Natural killer cell (primary cell): ENCODE results near the gene AVPR2. TPM values are rescaled to one million over a fixed set of nuclear protein-coding genes. Genes with fewer than 3 reads are reported as not detected.

Experiments used
- ATAC-seq, 3 donors: fragments of 150-1000 bp in 2 of 3; fragments of 200-7000 bp in 1 of 3; cut with Tn5 transposase; 1 replicate in 1 of 3; 2 replicates in 2 of 3; pipeline ENCODE4 v1.10.0; 2021; ENCODE audit warnings: mild to moderate bottlenecking in 2 of 3, moderate library complexity in 2 of 3
- DNase-seq, 2 donors: peaks; one replicate each; pipeline versions ENCODE4 v3.0.0 to v3.0.0-alpha.2; 2013 to 2021; ENCODE audit warnings: mixed read lengths in 1 of 2
- H3K27ac ChIP-seq: one replicate; pipeline ENCODE4 v1.5.1; 2013; ENCODE audit warnings: mild to moderate bottlenecking, low read length
- H3K27me3 ChIP-seq: one replicate; pipeline ENCODE4 v1.6.1; 2013; ENCODE audit warnings: low read length; ENCODE audit not compliant: control insufficient read depth, insufficient read depth
- H3K36me3 ChIP-seq: one replicate; pipeline ENCODE4 v1.6.1; 2013; ENCODE audit warnings: low read length; ENCODE audit not compliant: control insufficient read depth, insufficient read depth
- H3K4me1 ChIP-seq: one replicate; pipeline ENCODE4 v1.6.1; 2013; ENCODE audit warnings: low read length; ENCODE audit not compliant: control insufficient read depth, insufficient read depth
- H3K4me3 ChIP-seq: one replicate; pipeline ENCODE4 v1.5.1; 2013; ENCODE audit warnings: low read length
- H3K9me3 ChIP-seq: one replicate; pipeline ENCODE4 v1.6.1; 2013; ENCODE audit warnings: low read length; ENCODE audit not compliant: control insufficient read depth, insufficient read depth
- H3K27ac Mint-ChIP-seq, 2 donors: one replicate each; pipeline ENCODE4 v1.8.0; 2022; ENCODE audit warnings: mild to moderate bottlenecking in 2 of 2, mixed read lengths in 2 of 2, moderate library complexity in 1 of 2
- H3K27me3 Mint-ChIP-seq, 2 donors: one replicate each; pipeline ENCODE4 v1.8.0; 2022; ENCODE audit warnings: low read depth in 2 of 2, mixed read lengths in 2 of 2
- H3K36me3 Mint-ChIP-seq: one replicate; pipeline ENCODE4 v1.8.0; 2022; ENCODE audit warnings: mixed read lengths
- H3K4me1 Mint-ChIP-seq, 2 donors: one replicate each; pipeline ENCODE4 v1.8.0; 2022; ENCODE audit warnings: mixed read lengths in 2 of 2
- H3K4me3 Mint-ChIP-seq: one replicate; pipeline ENCODE4 v1.8.0; 2022; ENCODE audit warnings: mild to moderate bottlenecking, moderate library complexity, mixed read lengths
- H3K9me3 Mint-ChIP-seq, 2 donors: one replicate each; pipeline ENCODE4 v1.8.0; 2022; ENCODE audit warnings: mixed read lengths in 2 of 2
- CTCF ChIP-seq: fragments of 200-600 bp; IDR thresholded peaks from one replicate; pipeline ENCODE4 v1.8.0; 2022; ENCODE audit warnings: antibody characterized with exemption
- WGBS: methylation state at CpG from one replicate; pipeline ENCODE4 v1.1.7; 2013; ENCODE audit warnings: missing lambda C conversion rate; ENCODE audit not compliant: insufficient coverage; 5-methylcytosine and 5-hydroxymethylcytosine counted together
- intact Hi-C: fragments of 100-400 bp; cut with micrococcal nuclease; formaldehyde crosslinking; loops from one replicate; pipeline ENCODE4 v1.14.2; 2022
- total RNA-seq, 4 donors: library from RNA; stranded (reverse); fragments of 120-200 nt in 1 of 4; gene quantifications; one replicate each; pipeline versions ENCODE4 v1.2.3 to v1.2.4, GENCODE V29; 2013 to 2022

Gene AVPR2
- total RNA-seq, 3 donors from 2014 or later (not counting 1 experiment from before 2014, with no cell fraction given), result not detected

GRCh38 chrX:153932220-153932915, 27.9 kb downstream of the AVPR2 start:
- DNase-seq, result no peak
- Histone ChIP-seq H3K4me3 (no peak overlapping the region), H3K27me3 (no peaks in the 10 kb centered on the region), H3K9me3 (no peaks in the 10 kb centered on the region), H3K36me3 (peaks cover 22% of the 10 kb centered on the region), H3K4me1 (peaks cover 36% of the 10 kb centered on the region), H3K27ac (no peak overlapping the region)
- no peaks in the 10 kb centered on the region for H3K36me3 Mint-ChIP-seq
- no peak for ATAC-seq
- peak overlapping the region; percentile 45 for H3K4me3 Mint-ChIP-seq
- no peaks in the 10 kb centered on the region for H3K9me3 Mint-ChIP-seq
- WGBS, result 90% methylated on average over 7 of the region's 13 CpGs
- no peak overlapping the region for H3K27ac Mint-ChIP-seq
- H3K27me3 Mint-ChIP-seq, result no peaks in the 10 kb centered on the region
- no peak for TF ChIP-seq CTCF
- intact Hi-C loops, result no loop called here
- peaks cover 9 to 28% of the 10 kb centered on the region in 2 donors for H3K4me1 Mint-ChIP-seq

DNA sequence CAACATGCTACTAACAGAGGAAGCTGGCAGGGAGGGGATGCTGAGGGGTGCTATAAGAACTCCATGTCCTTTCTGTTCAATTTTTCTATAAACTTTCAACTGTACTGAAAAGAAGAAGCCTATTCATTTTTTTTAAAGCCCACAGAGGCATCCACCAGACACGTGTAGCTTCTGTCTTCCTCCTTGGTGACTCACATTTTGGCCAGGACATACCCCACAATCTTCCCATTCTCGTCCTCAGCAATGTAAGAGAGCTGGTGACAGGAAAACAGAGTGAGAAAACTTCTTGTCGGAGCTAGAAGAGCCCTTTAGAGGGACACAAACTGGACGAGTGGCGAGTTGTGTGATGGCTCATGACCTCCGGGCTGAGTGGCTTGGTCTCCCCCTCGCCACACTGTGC, 29.3 kb downstream of the AVPR2 start:
- intact Hi-C loops, result no loop called here
- no peak for ATAC-seq

DNA sequence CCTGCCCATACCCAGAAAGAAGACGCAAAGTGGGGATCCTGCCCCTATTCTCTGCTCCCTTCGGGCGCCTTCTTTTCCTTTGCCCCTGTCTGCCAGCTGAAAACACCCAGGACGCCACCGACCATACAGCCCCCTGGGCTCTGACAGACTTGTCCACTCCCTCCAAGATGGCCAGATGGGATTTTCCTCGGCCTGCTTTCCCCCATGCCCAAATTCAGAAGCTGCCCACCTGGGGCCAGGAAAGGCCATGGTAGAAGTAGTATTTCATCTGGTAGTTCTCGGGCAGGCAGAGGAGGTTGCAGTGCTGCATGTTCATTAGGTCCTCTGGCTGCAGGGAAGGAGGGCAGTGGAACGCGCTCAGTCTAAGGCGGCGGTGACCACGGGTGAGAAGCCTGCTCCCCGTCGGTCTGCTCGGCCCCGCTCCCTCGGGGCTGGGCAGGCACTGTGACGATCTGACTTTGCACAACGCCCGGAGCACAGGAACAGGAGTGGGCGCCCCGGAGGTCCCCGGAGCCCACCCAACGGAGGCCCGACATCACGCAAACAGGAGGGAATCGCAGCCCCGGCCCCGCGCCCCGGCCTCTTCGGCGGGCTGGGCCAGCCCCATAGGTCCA, 29.8 kb downstream of the AVPR2 start:
- 8% methylated on average over 32 of the region's 33 CpGs for WGBS
- peaks cover 22% of the 10 kb centered on the region for H3K36me3 ChIP-seq
- no peak overlapping the region for H3K27ac ChIP-seq
- no peak for TF ChIP-seq CTCF
- no peaks in the 10 kb centered on the region for H3K9me3 ChIP-seq
- Mint-ChIP-seq H3K27ac (peak overlapping the region; percentile 50 to 64), H3K9me3 (no peaks in the 10 kb centered on the region), H3K4me1 (peaks cover 4 to 18% of the 10 kb centered on the region in 2 donors), H3K27me3 (no peaks in the 10 kb centered on the region), H3K36me3 (no peaks in the 10 kb centered on the region), H3K4me3 (peak overlapping the region; percentile 86)
- ATAC-seq (peak; percentile 18 to 40 (median 27)), DNase-seq (no peak)
- H3K27me3 ChIP-seq, result no peaks in the 10 kb centered on the region
- peaks cover 21% of the 10 kb centered on the region for H3K4me1 ChIP-seq
- intact Hi-C loops, result no loop called here
- peak overlapping the region; percentile 46 for H3K4me3 ChIP-seq

More for the DNA sequence above, 29.3 kb downstream of the AVPR2 start:
- DNase-seq, result no peak
- Mint-ChIP-seq H3K27me3 (no peaks in the 10 kb centered on the region), H3K9me3 (no peaks in the 10 kb centered on the region), H3K27ac (peak overlapping the region; percentile 50 to 64), H3K4me3 (peak overlapping the region; percentile 86), H3K36me3 (no peaks in the 10 kb centered on the region), H3K4me1 (peaks cover 4 to 18% of the 10 kb centered on the region in 2 donors)
- TF ChIP-seq CTCF, result no peak
- H3K36me3 ChIP-seq, result peaks cover 22% of the 10 kb centered on the region
- no peaks in the 10 kb centered on the region for H3K27me3 ChIP-seq
- no peak overlapping the region for H3K27ac ChIP-seq
- H3K4me3 ChIP-seq, result no peak overlapping the region
- H3K9me3 ChIP-seq, result no peaks in the 10 kb centered on the region
- peaks cover 27% of the 10 kb centered on the region for H3K4me1 ChIP-seq
- WGBS, result 47% methylated on average over 6 of the region's 7 CpGs
